Lung (tissue), 12 donors: ENCODE data around the gene SLC6A12. TPM values are rescaled to one million over a fixed set of nuclear protein-coding genes. Genes with fewer than 3 reads are reported as not detected.
"Not testable (repeated sequence)": the region's sequence is repeated elsewhere in the genome, so short reads cannot be mapped to it uniquely, and the experiment has no call there.

ENCODE experiments used
- ATAC-seq: fragments of 200-7000 bp; cut with Tn5 transposase; one replicate; pipeline ENCODE4 v1.9.1; 2020; ENCODE audit warnings: moderate number of reproducible peaks; ENCODE audit not compliant: insufficient read depth, low FRiP score
- DNase-seq, 3 donors: peaks; one replicate each; pipeline ENCODE4 v3.0.0-alpha.2; 2013 to 2017
- H3K27ac ChIP-seq, 2 donors: one replicate each; pipeline ENCODE4 v1.5.1; 2013; ENCODE audit warnings: mild to moderate bottlenecking in 2 of 2, moderate library complexity in 2 of 2, control low read depth in 1 of 2, inconsistent platforms in 1 of 2, low read depth in 1 of 2, low read length in 1 of 2
- H3K27me3 ChIP-seq, 3 donors: one replicate each; pipeline ENCODE4 v1.5.1; 2013; ENCODE audit warnings: low read length in 2 of 3; ENCODE audit not compliant: control insufficient read depth in 3 of 3, insufficient read depth in 3 of 3
- H3K36me3 ChIP-seq, 4 donors: one replicate each; pipeline ENCODE4 v1.5.1; 2013; ENCODE audit warnings: low read length in 4 of 4, mild to moderate bottlenecking in 1 of 4, moderate library complexity in 1 of 4; ENCODE audit not compliant: control insufficient read depth in 4 of 4, insufficient read depth in 4 of 4
- H3K4me1 ChIP-seq, 5 donors: one replicate each; pipeline ENCODE4 v1.5.1; 2013; ENCODE audit warnings: low read length in 5 of 5, mild to moderate bottlenecking in 2 of 5, moderate library complexity in 1 of 5; ENCODE audit not compliant: control insufficient read depth in 5 of 5, insufficient read depth in 5 of 5
- H3K4me3 ChIP-seq: one replicate; pipeline ENCODE4 v1.5.1; 2013; ENCODE audit warnings: mild to moderate bottlenecking, control low read depth, moderate library complexity
- H3K9ac ChIP-seq, 2 donors: one replicate each; pipeline ENCODE4 v1.5.1; 2013; ENCODE audit warnings: low read length in 2 of 2, control low read depth in 1 of 2; ENCODE audit not compliant: insufficient read depth in 1 of 2
- H3K9me3 ChIP-seq, 4 donors: one replicate each; pipeline ENCODE4 v1.5.1; 2013; ENCODE audit warnings: low read length in 3 of 4, mild to moderate bottlenecking in 1 of 4, moderate library complexity in 1 of 4; ENCODE audit not compliant: control insufficient read depth in 4 of 4, insufficient read depth in 3 of 4
- CTCF ChIP-seq: IDR thresholded peaks from 2 replicates; pipeline ENCODE4 v1.5.1; 2012; ENCODE audit warnings: mild to moderate bottlenecking; ENCODE audit errors: control extremely low read depth, extremely low read depth
- WGBS, 2 donors: extraction: QIAGEN DNeasy Blood & Tissue Kit; methylation state at CpG; one replicate each; pipeline ENCODE4 v1.1.7; 2013; 5-methylcytosine and 5-hydroxymethylcytosine counted together
- polyA plus RNA-seq, 2 donors: library from polyadenylated mRNA; stranded (reverse); fragments of 200-250 nt; gene quantifications; one replicate each; pipeline ENCODE4 v1.2.1, GENCODE V29; 2013
- total RNA-seq, 2 donors: library from RNA; depleted of rRNA in 1 of 2; stranded (reverse); fragments of >200 nt in 1 of 2; gene quantifications; one replicate each; pipeline ENCODE4 v1.2.1, GENCODE V29; 2014 to 2021
- donor health status: control.
- donor health status: control.
- donor health status: Bipolar disorder and iron deficiency.
- donor health status: healthy.
- donor health status: DM: yes; HTN: yes; CAD: no.

Gene SLC6A12
- total and polyA plus RNA-seq, 4 donors = 1.7 to 4.5 (median 3.1) TPM

- WGBS, 2 donors = 85 to 87% methylated on average over 30 of the region's 30 CpGs
- DNase-seq = no peak
- TF ChIP-seq CTCF = no peak
- no peak overlapping the region for H3K4me3 ChIP-seq
- ATAC-seq = no peak
- peaks cover 0 to 4% (median 0%) of the 10 kb centered on the region in 5 donors for H3K4me1 ChIP-seq
- H3K36me3 ChIP-seq = no peaks in the 10 kb centered on the region
- no peak overlapping the region for H3K9ac ChIP-seq
- H3K27me3 ChIP-seq = no peaks in the 10 kb centered on the region
- H3K9me3 ChIP-seq = no peaks in the 10 kb centered on the region
- H3K27ac ChIP-seq = no peak overlapping the region
Observed at GRCh38 chr12:218728-219590, 5.0 kb upstream of the SLC6A12 start.

GRCh38 chr12:218221-218620 lies 4.3 kb upstream of the SLC6A12 start:
- Histone ChIP-seq H3K4me1 (peaks cover 0 to 9% (median 4%) of the 10 kb centered on the region in 5 donors), H3K27ac (no peak overlapping the region), H3K9ac (no peak overlapping the region), H3K36me3 (no peaks in the 10 kb centered on the region), H3K27me3 (no peaks in the 10 kb centered on the region), H3K9me3 (no peaks in the 10 kb centered on the region), H3K4me3 (no peak overlapping the region)
- ATAC-seq = no peak
- no peak for TF ChIP-seq CTCF
- no peak for DNase-seq
- WGBS, 2 donors = 89 to 91% methylated on average over 5 of the region's 5 CpGs

- peaks cover 0 to 16% (median 7%) of the 10 kb centered on the region in 5 donors for H3K4me1 ChIP-seq
- H3K4me3 ChIP-seq, H3K27ac ChIP-seq, ATAC-seq, DNase-seq, H3K36me3 ChIP-seq, H3K9ac ChIP-seq, H3K27me3 ChIP-seq, H3K9me3 ChIP-seq: not testable (repeated sequence)
- 65 to 77% methylated on average over 6 of the region's 6 CpGs for WGBS, 2 donors
Observed at GRCh38 chr12:217029-217428, 3.1 kb upstream of the SLC6A12 start.

- H3K9me3 ChIP-seq = no peaks in the 10 kb centered on the region
- H3K9ac ChIP-seq = no peak overlapping the region
- H3K4me1 ChIP-seq = peaks cover 0 to 16% (median 7%) of the 10 kb centered on the region in 5 donors
- no peaks in the 10 kb centered on the region for H3K36me3 ChIP-seq
- WGBS, 2 donors = 79 to 83% methylated on average over 6 of the region's 6 CpGs
- H3K27ac ChIP-seq = no peak overlapping the region
- ATAC-seq = no peak
- TF ChIP-seq CTCF = no peak
- DNase-seq = no peak
- no peaks in the 10 kb centered on the region for H3K27me3 ChIP-seq
- H3K4me3 ChIP-seq = no peak overlapping the region
Observed at GRCh38 chr12:215116-215515, 1.2 kb upstream of the SLC6A12 start.
